ENCODE results near the gene PARD6A.

PARD6A gene

GRCh38 chr16:67679935-67680897 lies 19.5 kb downstream of the PARD6A start:
- no peaks in the 10 kb centered on the region for H3K9me3 ChIP-seq (ENCODE audit: control insufficient read depth, insufficient read depth, low read depth, low read length)
- CTCF ChIA-PET = interaction anchor here (0.5 to 4.1 kb wide), 8 partner anchors 8 to 159 kb away, joined by 3 to 24 read pairs (median 4); no protein-coding TSS in a partner anchor
- POLR2A ChIA-PET = interaction anchor here (0.6 to 1.4 kb wide), 2 partner anchors 39 to 114 kb away, joined by 3 to 4 read pairs; partner anchors contain the start of gene GFOD2

GRCh38 chr16:67683767-67684166 lies 23.0 kb downstream of the PARD6A start:
- no peak overlapping the region for H3K27ac ChIP-seq (ENCODE audit: extremely low read depth, low read depth, low read length)
- ChIA-PET POLR2A (no interaction called here), CTCF (interaction anchor here (4.1 kb wide), 1 partner anchor 12 kb away, joined by 24 read pairs; no protein-coding TSS in a partner anchor)
- peaks cover 0 to 39% of the 10 kb centered on the region in 2 experiments; a peak in 2 of 3 replicates for H3K36me3 ChIP-seq (ENCODE audit: control insufficient read depth in 2 of 2, insufficient read depth in 1 of 2, low read length in 2 of 2)
- no peaks in the 10 kb centered on the region for H3K4me1 ChIP-seq (ENCODE audit: control insufficient read depth, insufficient read depth, low read length)
- no peak overlapping the region for H3K4me3 ChIP-seq (ENCODE audit: low read depth, low read length)
- H3K9me3 ChIP-seq (ENCODE audit: control insufficient read depth, insufficient read depth, low read depth, low read length) = no peaks in the 10 kb centered on the region
- TF ChIP-seq ZNF580 (tag by site-specific recombination; IDR thresholded peaks at IDR 0.05) = no peak
- peak; percentile 67 for TF ChIP-seq KLF1 (tag by site-specific recombination; IDR thresholded peaks at IDR 0.05)

More at GRCh38 chr16:67679935-67680897, 19.5 kb downstream of the PARD6A start:
- peaks cover 0 to 45% of the 10 kb centered on the region in 2 experiments; a peak in 2 of 3 replicates for H3K36me3 ChIP-seq (ENCODE audit: control insufficient read depth in 2 of 2, insufficient read depth in 1 of 2, low read length in 2 of 2)
- no peak overlapping the region for H3K4me3 ChIP-seq (ENCODE audit: low read depth, low read length)
- TF ChIP-seq SP3 (tag by site-specific recombination; IDR thresholded peaks at IDR 0.05) (no peak), ZNF121 (tag by site-specific recombination; IDR thresholded peaks at IDR 0.05) (peak; percentile 77), PBX3 (CRISPR knock-in tag; IDR thresholded peaks at IDR 0.05) (no peak), ATF2 (tag by site-specific recombination; IDR thresholded peaks at IDR 0.05; ENCODE audit: low read depth) (peak; percentile 66)
- H3K4me1 ChIP-seq (ENCODE audit: control insufficient read depth, insufficient read depth, low read length) = no peaks in the 10 kb centered on the region
- no peak overlapping the region for H3K27ac ChIP-seq (ENCODE audit: extremely low read depth, low read depth, low read length)

- Histone ChIP-seq H3K4me3 (ENCODE audit: low read depth, low read length) (no peak overlapping the region), H3K4me1 (ENCODE audit: control insufficient read depth, insufficient read depth, low read length) (no peaks in the 10 kb centered on the region), H3K36me3 (ENCODE audit: control insufficient read depth in 2 of 2, insufficient read depth in 1 of 2, low read length in 2 of 2) (peaks cover 0 to 35% of the 10 kb centered on the region in 2 experiments; a peak in 2 of 3 replicates), H3K27ac (ENCODE audit: extremely low read depth, low read depth, low read length) (no peak overlapping the region), H3K9me3 (ENCODE audit: control insufficient read depth, insufficient read depth, low read depth, low read length) (no peaks in the 10 kb centered on the region)
- TF ChIP-seq GLI4 (tag by site-specific recombination; IDR thresholded peaks at IDR 0.05) (no peak), ZNF677 (tag by site-specific recombination; IDR thresholded peaks at IDR 0.05) (no peak), ZNF274 (IDR thresholded peaks at IDR 0.05; ENCODE audit: low read length) (no peak), ZNF274 (tag by site-specific recombination; IDR thresholded peaks at IDR 0.05; ENCODE audit: borderline replicate concordance) (no peak), ZNF777 (tag by site-specific recombination; IDR thresholded peaks at IDR 0.05; ENCODE audit: borderline replicate concordance) (no peak), YY2 (tag by site-specific recombination; IDR thresholded peaks at IDR 0.05) (no peak), BCL11B (tag by site-specific recombination; IDR thresholded peaks at IDR 0.05; ENCODE audit: low read depth) (no peak), ZNF561 (tag by site-specific recombination; IDR thresholded peaks at IDR 0.05; ENCODE audit: borderline replicate concordance) (no peak), SCRT1 (tag by site-specific recombination; IDR thresholded peaks at IDR 0.05; ENCODE audit: borderline replicate concordance) (no peak), ZNF626 (tag by site-specific recombination; IDR thresholded peaks at IDR 0.05) (no peak), PATZ1 (tag by site-specific recombination; IDR thresholded peaks at IDR 0.05) (no peak), HIC1 (tag by site-specific recombination; IDR thresholded peaks at IDR 0.05) (no peak), ZNF221 (tag by site-specific recombination; IDR thresholded peaks at IDR 0.05; ENCODE audit: borderline replicate concordance) (no peak), ZNF610 (tag by site-specific recombination; IDR thresholded peaks at IDR 0.05; ENCODE audit: borderline replicate concordance) (no peak)
- CTCF ChIA-PET = interaction anchor here (0.7 kb wide), 1 partner anchor 13 kb away, joined by 3 read pairs; no protein-coding TSS in a partner anchor
- POLR2A ChIA-PET = no interaction called here
Measured at GRCh38 chr16:67685388-67686112, 24.8 kb downstream of the PARD6A start.
